Measurements from ENCODE around the gene PRDM4.

DNA sequence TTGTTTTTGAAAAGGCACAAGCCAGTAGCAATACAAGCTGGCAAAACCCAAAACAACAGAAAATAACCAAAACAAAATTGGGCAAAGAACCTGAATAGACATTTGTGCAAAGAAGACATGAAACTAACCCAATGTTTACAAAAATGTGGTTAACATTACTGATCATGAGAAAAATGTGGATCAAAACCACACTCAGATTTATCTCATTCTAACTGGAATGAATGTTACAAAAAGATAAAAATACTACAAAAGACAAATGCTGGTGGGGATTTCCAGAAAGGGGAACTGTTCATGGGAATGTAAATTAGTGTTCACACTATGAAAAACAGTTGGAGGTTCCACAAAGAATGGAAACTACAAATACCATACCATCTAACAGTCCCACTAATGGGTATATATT, 40.2 kb upstream of the PRDM4 start:
- TF ChIP-seq, protein P1, sequence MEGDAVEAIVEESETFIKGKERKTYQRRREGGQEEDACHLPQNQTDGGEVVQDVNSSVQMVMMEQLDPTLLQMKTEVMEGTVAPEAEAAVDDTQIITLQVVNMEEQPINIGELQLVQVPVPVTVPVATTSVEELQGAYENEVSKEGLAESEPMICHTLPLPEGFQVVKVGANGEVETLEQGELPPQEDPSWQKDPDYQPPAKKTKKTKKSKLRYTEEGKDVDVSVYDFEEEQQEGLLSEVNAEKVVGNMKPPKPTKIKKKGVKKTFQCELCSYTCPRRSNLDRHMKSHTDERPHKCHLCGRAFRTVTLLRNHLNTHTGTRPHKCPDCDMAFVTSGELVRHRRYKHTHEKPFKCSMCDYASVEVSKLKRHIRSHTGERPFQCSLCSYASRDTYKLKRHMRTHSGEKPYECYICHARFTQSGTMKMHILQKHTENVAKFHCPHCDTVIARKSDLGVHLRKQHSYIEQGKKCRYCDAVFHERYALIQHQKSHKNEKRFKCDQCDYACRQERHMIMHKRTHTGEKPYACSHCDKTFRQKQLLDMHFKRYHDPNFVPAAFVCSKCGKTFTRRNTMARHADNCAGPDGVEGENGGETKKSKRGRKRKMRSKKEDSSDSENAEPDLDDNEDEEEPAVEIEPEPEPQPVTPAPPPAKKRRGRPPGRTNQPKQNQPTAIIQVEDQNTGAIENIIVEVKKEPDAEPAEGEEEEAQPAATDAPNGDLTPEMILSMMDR (IDR thresholded peaks at IDR 0.05): no peak
- no peak for TF ChIP-seq POLR2AphosphoS5 (IDR thresholded peaks at IDR 0.05)
